ENCODE measurements around the gene SYNM.

Gene SYNM

GRCh38 chr15:99145005-99145404, 40.1 kb downstream of the SYNM start:
- TF ChIP-seq CTCF (IDR thresholded peaks at IDR 0.05; ENCODE audit: borderline replicate concordance, insufficient read depth, low read depth, low read length) = no peak
- H3K4me3 ChIP-seq (ENCODE audit: low read depth, low read length) = no peak overlapping the region

- no peak overlapping the region for H3K4me3 ChIP-seq (ENCODE audit: low read depth, low read length)
- no peak for TF ChIP-seq CTCF (IDR thresholded peaks at IDR 0.05; ENCODE audit: borderline replicate concordance, insufficient read depth, low read depth, low read length)
These were observed 40.9 kb downstream of the SYNM start for GRCh38 chr15:99145778-99146177.

- no peak overlapping the region for H3K4me3 ChIP-seq (ENCODE audit: low read depth, low read length)
These were observed 41.8 kb downstream of the SYNM start for GRCh38 chr15:99146661-99147060.

GRCh38 chr15:99148851-99149276, 44.0 kb downstream of the SYNM start:
- no peak for TF ChIP-seq CTCF (IDR thresholded peaks at IDR 0.05; ENCODE audit: borderline replicate concordance, insufficient read depth, low read depth, low read length)
- H3K4me3 ChIP-seq (ENCODE audit: low read depth, low read length) = no peak overlapping the region

More at GRCh38 chr15:99146661-99147060, 41.8 kb downstream of the SYNM start:
- no peak for TF ChIP-seq CTCF (IDR thresholded peaks at IDR 0.05; ENCODE audit: borderline replicate concordance, insufficient read depth, low read depth, low read length)

- H3K4me3 ChIP-seq (ENCODE audit: low read depth, low read length) = no peak overlapping the region
- TF ChIP-seq CTCF (IDR thresholded peaks at IDR 0.05; ENCODE audit: borderline replicate concordance, insufficient read depth, low read depth, low read length) = no peak
These were observed 44.5 kb downstream of the SYNM start for GRCh38 chr15:99149366-99149765.

GRCh38 chr15:99151156-99151555, 46.3 kb downstream of the SYNM start:
- TF ChIP-seq CTCF (IDR thresholded peaks at IDR 0.05; ENCODE audit: borderline replicate concordance, insufficient read depth, low read depth, low read length) = no peak

GRCh38 chr15:99153026-99153535, 48.2 kb downstream of the SYNM start:
- no peak for TF ChIP-seq CTCF (IDR thresholded peaks at IDR 0.05; ENCODE audit: borderline replicate concordance, insufficient read depth, low read depth, low read length)
- no peak overlapping the region for H3K4me3 ChIP-seq (ENCODE audit: low read depth, low read length)

More at GRCh38 chr15:99151156-99151555, 46.3 kb downstream of the SYNM start:
- no peak overlapping the region for H3K4me3 ChIP-seq (ENCODE audit: low read depth, low read length)

Data from GM12875 (cell line).